ENCODE measurements around the gene FAM234A.
"Not testable (repeated sequence)": the region's sequence is repeated elsewhere in the genome, so short reads cannot be mapped to it uniquely, and the experiment has no call there.

FAM234A gene, protein sequence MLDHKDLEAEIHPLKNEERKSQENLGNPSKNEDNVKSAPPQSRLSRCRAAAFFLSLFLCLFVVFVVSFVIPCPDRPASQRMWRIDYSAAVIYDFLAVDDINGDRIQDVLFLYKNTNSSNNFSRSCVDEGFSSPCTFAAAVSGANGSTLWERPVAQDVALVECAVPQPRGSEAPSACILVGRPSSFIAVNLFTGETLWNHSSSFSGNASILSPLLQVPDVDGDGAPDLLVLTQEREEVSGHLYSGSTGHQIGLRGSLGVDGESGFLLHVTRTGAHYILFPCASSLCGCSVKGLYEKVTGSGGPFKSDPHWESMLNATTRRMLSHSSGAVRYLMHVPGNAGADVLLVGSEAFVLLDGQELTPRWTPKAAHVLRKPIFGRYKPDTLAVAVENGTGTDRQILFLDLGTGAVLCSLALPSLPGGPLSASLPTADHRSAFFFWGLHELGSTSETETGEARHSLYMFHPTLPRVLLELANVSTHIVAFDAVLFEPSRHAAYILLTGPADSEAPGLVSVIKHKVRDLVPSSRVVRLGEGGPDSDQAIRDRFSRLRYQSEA

DNA sequence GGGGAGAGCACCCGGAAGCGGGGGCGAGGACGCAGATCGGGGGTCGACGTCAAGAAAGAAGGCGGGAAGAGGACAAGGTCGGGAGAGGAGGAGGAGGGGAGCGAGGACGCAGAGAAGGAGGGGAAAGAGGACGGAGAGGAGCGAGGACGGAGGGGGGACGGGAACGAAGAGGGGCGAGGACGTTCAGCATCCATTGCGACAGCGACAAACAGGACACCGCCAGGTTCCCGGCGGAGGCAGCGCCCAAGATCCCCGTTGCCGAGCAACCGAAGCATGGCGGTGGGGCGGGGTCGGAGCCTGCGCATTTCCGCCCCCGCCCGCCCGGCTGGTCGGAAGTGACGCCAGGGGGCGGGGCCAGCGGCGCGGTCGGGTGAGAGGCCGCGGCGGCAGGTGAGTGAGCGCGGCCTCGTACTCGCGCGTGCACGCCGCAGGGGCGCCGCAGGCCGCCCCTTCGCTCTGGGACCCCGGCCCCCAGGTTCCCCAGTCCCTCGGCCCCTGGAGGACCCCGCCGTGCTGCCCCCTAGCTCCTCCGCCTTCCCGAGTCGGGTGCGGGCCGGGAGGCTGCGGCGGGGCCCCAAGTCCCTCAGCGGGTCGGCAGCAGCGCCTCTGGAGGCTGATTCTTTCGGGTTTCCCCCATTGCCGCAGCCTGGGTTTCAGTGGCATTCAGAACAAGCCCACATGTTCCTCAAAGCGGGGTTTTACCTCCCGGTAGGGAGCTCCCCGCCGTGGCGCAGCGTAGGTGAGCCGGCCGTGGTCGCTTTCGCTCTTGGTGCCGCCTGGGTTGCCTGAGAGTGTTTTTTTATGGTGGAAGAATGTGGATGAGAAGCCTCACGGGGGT is at the start of gene FAM234A:
Gene FAM234A (plus strand): TSS at position 354 of the 838 bp plus-strand sequence. CDS start 19,593 bp downstream, outside the sequence.
- H3K27ac ChIP-seq = peak within 1 kb of the TSS; percentile 91
- no peak for DNase-seq (ENCODE audit: low read depth, low spot score)

DNA sequence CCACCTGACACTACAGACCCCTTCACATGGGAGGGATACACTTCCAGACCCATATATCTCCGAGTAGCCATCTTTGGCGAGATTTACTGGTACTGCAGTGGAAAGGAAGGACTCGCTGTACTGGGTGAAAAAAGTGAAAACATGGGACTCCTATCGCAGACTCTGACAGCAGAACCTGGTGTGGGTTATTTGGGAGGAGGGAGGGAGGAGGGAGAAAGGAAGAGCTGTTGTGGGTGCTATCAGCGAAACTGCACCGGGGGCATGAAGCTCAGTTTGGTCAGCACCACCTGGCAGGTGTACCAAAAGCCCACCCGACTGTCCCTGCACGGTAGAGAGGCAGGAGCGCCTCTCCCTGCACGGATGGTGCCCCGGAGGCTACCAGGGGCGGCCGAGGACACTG is 49.4 kb upstream of the FAM234A start:
- H3K27ac ChIP-seq = no peak overlapping the region
- no peak for DNase-seq (ENCODE audit: low read depth, low spot score)

DNA sequence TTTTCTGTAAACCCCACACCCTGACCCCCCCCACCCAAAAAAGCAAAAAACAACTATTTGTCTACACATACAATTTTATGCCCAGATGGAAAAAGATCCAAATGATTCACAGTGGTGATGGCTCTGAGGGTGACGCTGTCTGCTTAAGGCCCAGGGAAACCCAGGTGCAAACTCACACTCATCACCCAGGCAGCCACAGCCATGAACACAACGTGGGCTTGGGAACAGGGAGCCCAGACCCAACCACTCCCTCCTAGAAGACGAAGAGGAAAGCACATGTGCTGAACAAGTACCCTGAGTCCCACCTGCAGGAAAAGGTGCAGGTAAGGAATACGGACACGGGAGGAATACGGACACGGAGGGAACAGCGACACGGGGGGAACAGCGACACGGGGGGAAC is 48.9 kb upstream of the FAM234A start:
- no peak for DNase-seq (ENCODE audit: low read depth, low spot score)

DNA sequence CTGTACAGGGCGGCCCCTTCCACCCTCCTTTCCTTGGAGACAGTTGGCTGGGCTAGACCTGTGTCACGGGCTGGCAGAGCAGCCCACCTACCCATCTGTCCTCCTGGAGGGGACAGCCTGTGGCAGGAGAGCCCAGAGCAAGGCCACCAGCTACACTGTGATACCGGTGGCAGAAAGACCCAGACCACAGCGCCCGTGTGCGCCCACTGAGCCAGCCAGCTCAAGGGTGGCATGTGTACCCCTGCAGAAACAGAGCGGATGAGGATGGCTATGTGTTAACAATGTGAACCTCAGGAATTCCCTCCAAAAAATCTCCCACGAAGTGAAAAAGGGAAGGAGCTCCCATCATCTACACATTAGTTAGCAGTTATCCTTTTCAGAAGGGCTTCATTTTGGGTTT is 47.3 kb upstream of the FAM234A start:
- DNase-seq (ENCODE audit: low read depth, low spot score) = no peak
- no peak overlapping the region for H3K27ac ChIP-seq

More for the DNA sequence above, 48.9 kb upstream of the FAM234A start:
- no peak overlapping the region for H3K27ac ChIP-seq

DNA sequence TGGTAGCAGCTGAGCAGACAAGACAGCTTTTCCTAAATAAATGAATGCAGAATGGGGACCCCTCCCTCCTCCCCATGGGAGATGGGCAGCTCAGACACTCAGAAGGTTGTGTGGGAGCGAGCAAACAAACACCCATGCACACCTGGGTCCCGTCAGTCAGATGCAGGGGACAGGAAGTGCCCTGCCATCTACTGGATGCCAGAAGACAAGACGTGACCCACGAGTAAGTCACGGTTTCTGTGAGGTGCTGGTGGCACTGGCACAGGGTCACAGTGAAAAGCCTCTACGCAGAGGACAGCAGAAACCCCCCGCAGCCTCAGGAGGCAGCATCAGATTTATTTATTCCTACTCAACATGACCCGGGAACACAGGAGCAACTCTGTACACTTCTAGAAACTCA is 45.9 kb upstream of the FAM234A start:
- DNase-seq (ENCODE audit: low read depth, low spot score) = no peak
- H3K27ac ChIP-seq = no peak overlapping the region

DNA sequence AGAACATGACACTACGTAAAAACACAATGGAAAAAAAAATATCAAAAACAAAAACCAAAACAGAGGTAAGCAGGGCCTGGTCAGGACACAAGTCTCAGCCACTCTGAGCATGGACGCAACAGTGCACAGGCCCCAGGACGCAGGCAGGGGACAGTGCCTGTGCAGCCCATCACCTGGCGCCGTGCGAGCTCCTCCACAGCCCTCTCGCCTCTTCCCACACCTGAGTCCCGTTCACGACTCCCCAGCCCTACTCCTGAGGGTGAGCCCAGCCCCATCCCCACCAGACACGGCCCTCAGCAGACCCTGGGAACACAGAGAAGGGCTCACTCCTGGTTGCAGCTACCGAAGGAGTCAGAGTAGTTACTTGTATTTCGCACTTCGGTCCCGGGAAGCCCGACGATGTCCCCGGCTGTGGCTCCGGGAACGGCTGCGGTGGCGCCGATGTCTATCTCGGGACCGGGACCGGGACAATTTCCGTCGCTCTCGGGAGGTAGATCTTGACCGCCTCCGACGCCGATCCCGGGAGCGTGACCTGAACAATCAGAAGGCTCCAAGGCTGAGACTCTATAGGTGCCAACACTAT is 44.9 kb upstream of the FAM234A start:
- no peak for DNase-seq (ENCODE audit: low read depth, low spot score)

DNA sequence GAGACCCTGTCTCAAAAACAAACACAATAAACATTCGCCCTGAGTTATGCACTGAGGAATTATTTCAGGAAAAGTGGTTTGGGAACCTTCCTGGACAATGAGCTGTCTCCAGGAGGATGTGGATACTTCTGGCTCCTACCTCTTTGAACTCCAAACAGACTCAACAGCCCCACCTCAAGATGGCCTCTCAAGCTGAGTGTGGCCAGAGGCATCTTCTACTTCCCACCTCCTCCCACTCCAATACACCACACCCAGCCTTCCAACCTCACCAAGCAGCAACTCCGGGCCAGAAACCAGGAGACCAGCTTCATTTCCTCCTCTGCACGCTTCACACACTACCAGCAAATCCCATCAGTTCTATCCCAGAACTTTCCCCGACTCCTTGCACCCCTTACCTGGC is 42.8 kb upstream of the FAM234A start:
- DNase-seq (ENCODE audit: low read depth, low spot score) = no peak
- H3K27ac ChIP-seq = no peak overlapping the region

More for the DNA sequence above, 44.9 kb upstream of the FAM234A start:
- no peak overlapping the region for H3K27ac ChIP-seq

DNA sequence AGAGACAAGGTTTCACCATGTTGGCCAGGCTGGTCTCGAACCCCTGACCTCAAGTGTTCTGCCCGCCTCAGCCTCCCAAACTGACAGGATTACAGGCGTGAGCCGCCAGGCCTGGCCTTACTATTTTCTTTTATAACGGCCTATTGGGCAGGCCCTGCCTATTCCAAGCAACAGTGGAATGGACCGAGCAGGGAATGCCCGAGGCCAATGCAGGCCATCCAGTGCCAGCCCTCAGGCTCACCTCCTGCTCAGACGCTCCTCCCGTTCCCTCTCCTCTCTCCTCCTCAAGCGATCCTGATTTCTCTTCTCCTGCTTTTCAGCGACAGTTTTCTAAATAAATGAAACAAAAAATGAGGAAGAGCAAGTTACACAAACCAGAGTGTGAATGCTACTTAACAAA is 41.9 kb upstream of the FAM234A start:
- no peak overlapping the region for H3K27ac ChIP-seq
- DNase-seq (ENCODE audit: low read depth, low spot score) = no peak

DNA sequence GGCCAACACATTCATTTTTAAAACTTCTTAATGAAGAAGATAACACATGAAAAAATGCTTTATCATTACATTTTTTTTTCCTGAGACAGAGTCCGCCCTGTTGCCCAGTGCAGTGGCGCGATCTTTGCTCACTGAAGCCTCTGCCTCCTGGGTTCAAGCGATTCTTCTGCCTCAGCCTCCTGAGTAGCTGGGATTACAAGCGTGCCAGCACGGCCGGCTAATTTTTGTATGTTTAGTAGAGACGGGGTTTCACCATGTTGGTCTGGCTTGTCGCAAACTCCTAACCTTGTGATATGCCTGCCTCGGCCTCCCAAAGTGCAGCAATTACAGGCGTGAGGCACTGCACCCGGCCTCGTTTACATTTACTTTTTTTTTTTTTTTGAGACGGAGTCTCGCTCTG is 41.2 kb upstream of the FAM234A start:
- H3K27ac ChIP-seq = no peak overlapping the region
- no peak for DNase-seq (ENCODE audit: low read depth, low spot score)

DNA sequence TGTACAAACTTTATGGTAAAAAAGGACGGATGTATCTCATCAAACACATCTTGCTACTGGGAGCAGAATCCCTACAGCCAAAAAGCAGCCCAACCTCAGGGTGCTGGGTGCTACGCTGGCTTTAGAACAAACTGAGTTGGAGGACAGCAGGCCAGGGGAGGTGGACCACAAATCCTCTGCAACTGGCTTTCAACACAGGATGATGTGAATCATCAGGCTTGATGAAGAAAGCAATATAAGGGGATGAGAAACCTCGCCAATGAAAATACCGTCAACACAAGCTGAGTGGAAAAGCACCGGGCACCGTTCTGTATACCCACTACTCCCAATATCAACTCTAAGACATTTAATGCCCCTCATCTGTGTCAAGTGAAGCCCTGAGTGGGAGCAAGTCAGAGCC is 40.1 kb upstream of the FAM234A start:
- no peak overlapping the region for H3K27ac ChIP-seq
- DNase-seq (ENCODE audit: low read depth, low spot score) = no peak

DNA sequence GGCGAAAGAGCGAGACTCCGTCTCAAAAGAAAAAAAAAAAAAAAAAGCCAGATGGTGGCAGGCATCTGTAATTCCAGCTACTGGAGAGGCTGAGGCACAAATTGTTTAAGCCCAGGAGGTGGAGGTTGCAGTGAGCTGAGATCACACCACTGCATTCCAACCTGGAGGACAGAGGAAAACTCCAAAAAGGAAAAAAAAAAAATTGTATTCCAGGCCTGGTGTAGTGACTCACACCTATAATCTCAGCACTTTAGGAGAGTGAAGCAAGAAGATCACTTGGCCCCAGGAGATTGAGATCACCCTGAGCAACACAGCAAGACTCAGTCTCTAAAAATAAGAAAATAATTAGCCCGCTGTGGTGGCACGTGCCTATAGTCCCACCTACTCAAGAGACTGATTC is 34.2 kb upstream of the FAM234A start:
- no peak for DNase-seq (ENCODE audit: low read depth, low spot score)
- no peak overlapping the region for H3K27ac ChIP-seq

DNA sequence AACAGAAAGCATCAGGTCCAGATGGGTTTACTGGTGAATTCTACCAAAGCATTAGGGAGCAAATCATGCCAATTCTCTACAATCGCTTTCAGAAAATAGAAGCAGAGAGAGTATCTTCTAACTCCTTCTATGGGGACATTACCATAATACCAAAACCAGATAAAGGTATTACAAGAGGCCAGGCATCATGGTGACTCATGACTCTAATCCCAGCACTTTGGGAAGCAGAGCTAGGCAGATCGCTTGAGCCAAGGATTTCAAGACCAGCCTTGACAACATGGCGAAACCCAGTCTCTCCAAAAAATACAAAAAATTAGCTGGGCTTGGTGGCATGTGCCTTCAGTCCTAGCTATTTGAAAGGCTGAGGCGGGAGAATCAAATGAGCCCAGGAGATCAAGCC is 31.4 kb upstream of the FAM234A start:
- no peak for DNase-seq (ENCODE audit: low read depth, low spot score)
- H3K27ac ChIP-seq = no peak overlapping the region

DNA sequence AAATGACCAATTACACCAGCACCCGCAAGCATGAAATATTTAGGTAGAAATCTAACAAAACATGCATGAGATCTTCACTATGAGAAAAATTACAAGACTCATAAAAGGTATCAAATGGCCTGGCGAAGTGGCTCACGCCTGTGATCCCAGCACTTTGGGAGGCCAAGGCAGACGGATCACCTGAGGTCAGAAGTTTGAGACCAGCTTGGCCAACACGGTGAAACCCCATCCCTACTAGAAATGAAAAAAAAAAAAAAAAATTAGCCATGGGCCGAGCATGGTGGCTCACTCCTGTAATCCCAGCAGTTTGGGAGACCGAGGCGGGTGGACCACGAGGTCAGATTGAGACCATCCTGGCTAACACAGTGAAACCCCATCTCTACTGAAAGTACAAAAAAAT is 30.6 kb upstream of the FAM234A start:
- DNase-seq (ENCODE audit: low read depth, low spot score); H3K27ac ChIP-seq: not testable (repeated sequence)

DNA sequence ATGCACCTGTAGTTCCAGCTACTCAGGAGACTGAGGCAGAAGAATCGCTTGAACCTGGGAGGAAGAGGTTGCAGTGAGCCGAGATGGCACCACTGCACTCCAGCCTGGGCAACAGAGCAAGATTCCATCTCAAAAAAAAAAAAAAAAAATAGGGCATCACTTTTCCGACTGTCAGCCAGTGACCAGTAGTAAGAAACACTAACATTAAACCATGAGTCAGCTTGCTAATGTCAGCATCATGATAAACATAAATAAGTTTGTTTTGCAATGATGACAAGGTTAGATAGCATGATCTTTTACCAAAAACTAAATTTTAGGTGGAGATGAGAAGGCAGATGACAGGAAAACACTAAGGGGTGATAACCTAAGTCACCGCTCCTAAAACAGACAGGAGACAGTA is 25.3 kb upstream of the FAM234A start:
- not testable (repeated sequence) for DNase-seq (ENCODE audit: low read depth, low spot score); H3K27ac ChIP-seq

DNA sequence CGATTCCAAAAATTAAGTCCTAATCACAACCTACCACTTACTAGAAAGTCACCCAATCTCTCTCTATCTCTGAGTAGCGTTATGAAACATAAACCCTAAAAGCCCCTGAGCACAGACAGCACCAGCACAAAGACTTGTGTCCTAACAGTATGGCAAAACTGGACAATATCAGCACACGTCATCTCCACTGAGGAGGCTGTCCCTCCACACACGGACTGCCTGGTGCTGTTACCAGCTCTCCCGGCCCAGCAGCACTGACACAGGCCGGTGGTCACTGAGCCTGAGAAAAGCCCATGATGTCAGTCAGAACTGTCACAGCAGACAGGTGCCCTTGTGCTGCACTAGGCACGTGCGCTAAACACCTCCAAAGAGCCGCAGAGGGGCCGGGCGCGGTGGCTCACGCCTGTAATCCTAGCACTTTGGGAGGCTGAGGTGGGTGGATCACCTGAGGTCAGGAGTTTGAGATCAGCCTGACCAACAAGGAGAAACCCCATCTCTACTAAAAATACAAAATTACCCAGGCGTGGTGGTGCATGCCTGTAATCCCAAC is 22.9 kb upstream of the FAM234A start:
- DNase-seq (ENCODE audit: low read depth, low spot score); H3K27ac ChIP-seq: not testable (repeated sequence)

DNA sequence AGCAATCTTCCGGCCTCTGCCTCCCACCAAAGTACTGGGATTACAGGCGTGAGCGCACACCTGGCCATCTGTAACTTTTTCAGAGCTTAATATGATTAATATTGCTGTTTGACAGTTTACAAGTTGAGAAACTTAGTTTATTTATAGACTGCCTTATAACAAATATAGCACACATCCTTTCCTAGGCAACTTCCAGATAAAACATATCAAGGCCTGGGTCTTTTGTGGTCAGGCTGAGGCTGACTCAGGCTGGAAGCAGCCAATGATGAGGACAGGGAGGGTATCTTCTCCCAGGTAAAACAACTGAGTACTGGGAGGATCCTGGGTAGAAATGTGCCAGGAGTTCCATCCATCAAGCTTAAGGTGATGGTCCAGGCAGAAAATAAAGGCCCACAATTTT is 21.6 kb upstream of the FAM234A start:
- H3K27ac ChIP-seq = no peak overlapping the region
- no peak for DNase-seq (ENCODE audit: low read depth, low spot score)

DNA sequence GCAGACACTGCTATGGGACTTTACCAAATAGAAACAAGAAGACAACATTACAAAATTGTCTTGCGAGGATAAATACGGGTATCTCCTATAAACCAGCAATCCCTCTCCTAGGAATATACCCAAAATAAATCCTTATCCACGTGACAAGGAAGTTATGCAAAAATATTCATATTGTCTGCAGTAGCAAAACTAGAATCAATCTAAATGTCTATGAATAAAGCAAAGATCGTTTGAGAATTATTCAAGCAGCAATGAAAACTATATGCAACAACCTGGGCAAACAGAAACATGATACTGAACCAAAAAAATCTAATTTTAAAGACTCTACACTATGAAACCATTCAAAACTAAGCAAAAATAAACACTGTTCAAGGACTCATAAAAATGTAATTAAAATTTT is 14.6 kb upstream of the FAM234A start:
- DNase-seq (ENCODE audit: low read depth, low spot score) = no peak
- H3K27ac ChIP-seq = no peak overlapping the region

DNA sequence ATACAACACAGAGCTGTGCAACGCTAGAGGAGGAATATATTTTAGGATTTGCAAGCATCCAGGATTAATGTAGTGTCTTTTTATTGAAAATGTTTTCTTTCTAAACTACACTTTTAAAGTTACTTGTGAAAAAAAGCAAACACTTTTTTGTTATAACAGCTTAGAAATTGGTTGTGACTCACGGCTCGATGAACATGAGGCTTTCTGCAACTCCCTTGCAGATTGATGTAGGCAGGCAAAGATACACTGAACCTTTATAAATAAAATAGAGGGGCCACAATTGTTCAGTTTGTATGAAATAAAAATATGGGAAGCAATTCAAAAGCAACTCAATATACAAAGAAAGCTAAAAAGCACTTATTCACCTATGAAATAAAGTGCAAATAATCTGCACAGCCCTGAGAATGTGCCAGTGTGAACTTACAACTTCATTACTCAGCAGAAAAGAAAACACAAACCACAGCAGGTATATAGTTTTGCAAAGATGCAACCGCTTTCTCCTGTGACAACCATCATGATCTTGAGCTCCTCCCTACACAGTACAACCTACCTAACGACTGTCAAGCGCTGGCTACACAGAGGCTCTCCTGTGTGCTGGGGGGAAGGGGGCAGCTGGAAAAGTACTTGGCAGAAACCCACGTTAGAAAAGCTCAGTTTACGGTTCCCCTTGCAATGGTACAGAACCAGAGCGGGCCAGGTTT is 6.3 kb upstream of the FAM234A start:
- DNase-seq (ENCODE audit: low read depth, low spot score) = no peak

DNA sequence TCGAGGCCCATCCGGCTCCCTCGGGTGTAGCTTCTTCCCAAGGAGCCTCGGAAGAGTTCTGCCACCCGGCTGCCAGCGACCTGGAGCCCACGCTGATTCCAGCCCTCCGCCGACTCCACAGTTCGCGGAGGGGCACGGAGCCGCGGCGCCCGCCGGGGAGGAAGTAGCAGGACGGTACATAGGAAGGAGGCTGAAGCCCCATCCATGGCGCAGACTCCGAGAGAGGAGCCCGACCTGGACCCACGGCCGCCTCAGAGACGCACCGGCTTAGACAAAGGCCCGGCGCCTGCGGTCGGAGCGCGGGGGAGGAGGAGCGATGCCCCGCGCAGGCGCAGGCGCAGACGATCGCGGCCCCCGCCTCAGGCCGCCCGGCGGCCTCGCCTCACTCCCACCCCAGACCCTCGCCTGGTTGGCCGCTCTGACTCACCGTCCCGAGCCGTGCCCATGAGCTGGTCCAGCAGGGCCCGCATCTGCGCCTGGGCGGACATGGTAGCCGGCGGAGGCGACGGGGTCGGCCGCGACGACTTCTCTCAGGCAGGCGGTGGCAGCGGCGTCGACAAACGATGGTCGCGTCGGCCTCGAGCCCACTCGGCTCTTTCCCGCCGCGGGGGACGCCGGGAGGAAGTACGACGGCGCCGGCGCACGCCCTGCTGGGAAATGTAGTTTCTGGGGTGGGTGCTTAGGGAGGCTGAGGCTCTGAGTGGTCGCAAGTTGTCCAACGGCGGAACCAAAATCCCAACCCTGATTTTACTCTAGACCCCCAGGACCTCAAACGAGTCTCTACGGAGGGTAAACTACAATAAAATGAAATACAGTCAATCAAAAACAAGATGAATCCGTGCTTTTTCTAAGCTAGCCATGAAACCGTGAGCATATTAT is 5.5 kb upstream of the FAM234A start, which contains the start of gene LUC7L:
Gene LUC7L (minus strand): TSS at position 598 of the 879 bp plus-strand sequence. CDS start 110 bp downstream, at position 488.
- no peak for DNase-seq (ENCODE audit: low read depth, low spot score)
- peak within 1 kb of the TSS; percentile 83 for H3K27ac ChIP-seq

More for the DNA sequence above, 6.3 kb upstream of the FAM234A start:
- peak overlapping the region; percentile 83 for H3K27ac ChIP-seq
